Fibroblast of skin of right biceps (primary cell): ENCODE results near the gene JAM2.
"Not testable (repeated sequence)": the region's sequence is repeated elsewhere in the genome, so short reads cannot be mapped to it uniquely, and the experiment has no call there.

Experiments used
- DNase-seq: peaks from one replicate; pipeline ENCODE4 v3.0.0-alpha.2; 2013

Gene JAM2, protein sequence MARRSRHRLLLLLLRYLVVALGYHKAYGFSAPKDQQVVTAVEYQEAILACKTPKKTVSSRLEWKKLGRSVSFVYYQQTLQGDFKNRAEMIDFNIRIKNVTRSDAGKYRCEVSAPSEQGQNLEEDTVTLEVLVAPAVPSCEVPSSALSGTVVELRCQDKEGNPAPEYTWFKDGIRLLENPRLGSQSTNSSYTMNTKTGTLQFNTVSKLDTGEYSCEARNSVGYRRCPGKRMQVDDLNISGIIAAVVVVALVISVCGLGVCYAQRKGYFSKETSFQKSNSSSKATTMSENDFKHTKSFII

DNA sequence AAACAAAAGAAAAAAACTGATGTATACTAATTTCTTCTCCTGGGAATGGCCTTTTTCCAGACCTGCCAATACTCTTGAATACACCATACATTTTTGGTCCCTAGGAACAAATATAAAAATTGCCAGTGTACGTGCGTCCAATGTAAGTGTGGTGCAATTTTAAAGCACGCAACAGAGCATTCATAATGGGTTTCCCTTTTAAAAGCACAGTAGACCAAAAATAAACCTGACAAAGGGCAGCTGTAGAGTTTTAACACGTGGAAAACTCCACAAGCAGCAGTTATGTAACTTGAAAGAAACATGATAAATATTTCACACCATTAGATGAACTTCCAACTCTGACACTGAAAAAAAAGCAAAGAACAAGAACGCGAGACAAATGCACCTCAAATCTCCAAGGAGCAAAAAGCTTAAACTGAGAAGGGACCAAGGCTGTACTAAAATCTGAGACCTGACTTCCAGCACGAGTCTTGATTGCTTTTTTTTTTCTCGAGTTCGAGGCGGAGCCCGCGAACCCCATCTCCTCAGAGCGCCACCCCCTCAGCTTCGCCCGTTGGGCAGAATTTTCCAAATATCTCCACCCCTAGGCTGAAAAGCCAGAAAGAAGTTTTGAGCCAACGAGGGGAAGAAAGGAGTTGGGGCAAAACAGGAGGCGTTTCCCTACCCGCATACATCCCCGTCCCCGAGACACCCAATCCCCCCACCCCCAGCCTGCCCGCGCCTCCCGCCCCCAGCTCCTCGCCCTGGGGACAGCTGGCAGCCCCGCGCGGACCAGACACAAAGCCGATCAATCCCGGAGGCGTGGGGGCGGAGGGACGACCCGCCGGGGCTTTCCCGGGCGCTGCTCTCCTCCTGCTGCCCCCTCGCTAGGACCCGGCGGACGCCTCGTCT lies at the start of gene JAM2:
JAM2 (plus strand) TSS at position 599 of the 891 bp plus-strand sequence. CDS start 564 bp downstream, outside the sequence.
- peak; percentile 47 for DNase-seq

DNA sequence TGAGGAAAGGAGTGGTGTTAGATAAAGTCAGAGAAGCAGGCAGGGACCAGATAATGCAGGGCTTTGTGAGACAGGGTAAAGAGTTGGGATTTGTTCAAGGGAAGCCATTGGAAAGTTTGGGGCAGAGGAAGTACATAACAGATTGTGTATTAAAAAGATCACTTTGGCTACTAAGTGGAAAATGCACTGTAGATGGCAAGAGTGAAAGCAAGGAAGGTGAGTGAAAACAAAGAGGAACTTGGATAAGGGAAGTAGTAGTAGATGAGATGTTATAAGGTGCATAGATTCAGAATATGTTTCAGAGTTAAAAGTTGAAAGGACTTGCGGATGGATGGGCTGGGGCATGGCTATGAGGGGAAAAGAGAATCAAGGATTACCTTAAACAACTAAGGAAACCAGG lies 49.2 kb upstream of the JAM2 start:
- DNase-seq: no peak

DNA sequence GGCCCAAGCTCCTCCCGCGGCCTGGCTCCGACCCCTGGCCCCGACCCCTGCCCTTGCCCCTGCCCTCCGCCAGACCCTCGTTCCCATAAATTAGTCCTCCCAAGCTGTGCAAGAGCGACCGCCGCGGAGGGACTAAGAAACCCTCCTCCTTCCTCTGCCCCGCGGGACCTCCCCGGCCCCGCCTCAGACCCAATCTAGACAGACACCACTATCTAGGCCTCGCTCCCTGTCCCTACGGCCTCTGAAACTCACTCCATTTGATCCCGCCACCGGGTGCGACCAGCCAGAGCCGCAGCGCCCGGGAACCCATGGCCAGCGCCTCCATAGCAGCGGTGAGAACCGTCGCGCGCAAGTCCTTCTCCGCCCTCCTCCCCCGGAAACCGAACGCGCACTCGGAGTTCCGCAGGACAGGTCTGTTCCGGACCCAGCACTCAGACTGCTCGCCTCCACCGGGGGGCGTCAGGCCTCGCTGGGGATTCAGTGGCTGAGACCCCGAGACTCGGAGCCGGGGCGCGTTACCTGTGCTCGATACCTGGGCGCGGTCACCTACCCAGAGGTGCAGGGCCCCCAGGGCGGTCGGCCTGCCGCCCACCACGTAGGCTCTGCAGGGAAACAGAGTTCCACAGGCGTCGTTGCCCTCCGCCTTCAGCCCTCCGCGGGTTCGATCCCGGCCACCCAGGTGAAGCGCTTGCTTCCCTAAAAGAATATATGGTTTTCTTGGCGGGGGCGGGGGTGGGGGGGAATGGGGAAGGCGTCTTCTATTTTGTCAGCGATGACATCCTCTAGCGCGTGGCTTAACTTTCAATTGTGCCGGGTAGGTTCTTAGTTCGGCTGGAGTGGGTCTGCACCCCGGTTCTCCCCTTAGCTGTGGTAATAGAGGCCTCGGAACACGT lies 31.7 kb upstream of the JAM2 start, which contains the start of gene MRPL39:
MRPL39 (minus strand) TSS at position 331 of the 893 bp plus-strand sequence; CDS start at position 325, 6 bp downstream.
- peak; percentile 91 for DNase-seq

DNA sequence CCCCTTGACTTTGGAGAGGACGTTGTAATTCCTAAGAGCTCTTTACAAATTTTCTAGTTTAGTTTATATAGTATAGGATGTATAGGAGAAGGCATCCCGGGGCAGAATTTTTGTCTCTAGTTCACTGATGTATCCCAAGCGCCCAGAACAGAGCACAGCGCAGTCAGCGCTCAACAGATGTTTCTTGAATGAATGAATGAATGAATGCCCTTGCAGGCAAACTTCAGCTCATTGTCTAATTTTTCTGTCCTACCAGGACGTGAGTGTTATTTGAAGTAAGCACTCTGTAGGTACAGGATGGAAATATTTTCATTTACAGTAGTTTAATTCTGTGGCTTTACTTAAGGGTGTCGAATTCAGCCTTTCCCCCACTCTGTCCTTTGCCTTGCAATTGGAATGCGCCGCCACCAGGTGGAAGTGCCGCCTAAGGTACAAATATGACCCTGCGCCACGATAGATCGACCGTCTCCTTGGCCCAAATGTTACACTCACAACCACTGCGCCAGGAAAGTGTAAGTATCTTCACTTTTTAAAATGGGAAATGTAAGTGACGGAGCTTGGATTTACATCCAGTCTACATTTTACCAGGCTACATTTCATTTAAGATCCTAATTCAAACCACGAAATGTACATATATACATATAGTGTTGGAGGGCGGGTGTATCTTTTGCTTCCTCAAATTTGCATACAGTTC lies 30.9 kb upstream of the JAM2 start:
- peak; percentile 81 for DNase-seq

DNA sequence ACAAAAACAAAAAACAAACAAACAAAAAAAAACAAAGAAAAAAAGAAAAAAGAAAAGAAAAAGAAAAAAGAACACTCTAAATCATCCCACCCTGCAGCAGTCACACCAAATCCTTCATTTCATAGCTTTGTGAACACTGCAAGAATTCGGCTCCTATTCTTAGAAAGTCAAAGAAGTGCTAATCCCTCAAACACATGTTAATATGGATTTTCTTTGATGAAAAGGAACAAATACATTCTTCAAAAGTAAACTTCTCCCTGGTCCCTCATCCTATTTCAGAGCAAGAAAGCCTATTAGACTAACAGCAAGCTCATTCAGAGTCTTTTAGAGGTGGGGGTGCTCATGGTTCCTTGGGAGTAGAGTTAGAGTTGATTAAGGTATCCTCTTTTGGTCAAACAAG lies 24.6 kb upstream of the JAM2 start:
- no peak for DNase-seq

DNA sequence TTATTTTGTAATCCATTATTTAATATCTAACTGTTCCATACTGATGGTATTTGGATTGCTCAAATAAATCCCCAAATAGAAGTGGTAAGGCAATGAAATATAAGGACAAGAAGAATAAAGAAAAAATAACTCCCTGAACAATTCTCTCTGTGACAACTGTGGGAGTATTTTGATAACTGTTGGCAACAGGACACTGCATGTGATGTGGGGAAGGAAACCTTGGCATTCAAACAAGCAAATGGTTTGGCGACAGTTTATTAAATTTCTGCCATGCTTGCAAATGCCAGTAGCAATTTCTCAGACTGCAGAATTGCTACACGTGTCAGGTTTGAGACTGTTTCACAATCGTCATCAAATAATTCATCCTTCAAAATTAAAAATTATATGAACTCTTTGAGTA lies 23.2 kb upstream of the JAM2 start:
- DNase-seq: no peak

DNA sequence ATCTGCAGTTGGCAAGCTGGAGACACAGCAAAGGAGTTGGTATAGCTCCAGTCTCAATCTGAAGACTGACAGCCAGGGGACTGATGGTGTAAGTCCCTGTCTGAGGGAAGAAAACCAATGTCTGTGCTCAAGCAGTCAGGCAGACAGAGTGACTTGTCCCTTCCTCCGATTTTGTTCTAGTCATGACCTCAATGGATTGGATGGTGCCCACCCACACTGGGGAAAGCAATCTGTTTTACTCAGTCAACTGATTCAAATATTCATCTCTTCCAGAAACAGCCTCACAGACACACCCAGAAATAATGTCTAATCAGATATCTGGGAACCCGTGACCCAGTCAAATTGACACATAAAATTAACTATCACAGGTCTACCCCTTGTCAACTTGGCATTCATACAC lies 19.9 kb upstream of the JAM2 start:
- DNase-seq: no peak

DNA sequence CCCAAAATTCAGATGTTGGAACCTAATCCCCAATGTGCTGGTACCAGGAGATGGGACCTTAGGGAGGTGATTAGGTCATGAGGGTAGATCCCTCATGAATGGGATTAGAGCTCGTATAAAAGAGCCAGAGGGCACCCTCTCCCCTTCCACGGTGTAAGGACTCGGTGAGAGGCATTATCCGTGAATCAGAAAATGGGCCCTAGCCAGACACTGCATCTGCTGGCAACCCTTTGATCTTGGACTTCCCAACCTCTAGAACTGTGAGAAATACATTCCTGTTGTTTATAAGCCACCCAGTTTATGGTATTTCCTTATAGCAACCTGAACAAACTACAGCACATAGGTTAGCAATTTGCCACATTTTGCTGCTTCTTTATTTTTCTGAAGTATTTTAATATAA lies 14.5 kb upstream of the JAM2 start:
- no peak for DNase-seq

DNA sequence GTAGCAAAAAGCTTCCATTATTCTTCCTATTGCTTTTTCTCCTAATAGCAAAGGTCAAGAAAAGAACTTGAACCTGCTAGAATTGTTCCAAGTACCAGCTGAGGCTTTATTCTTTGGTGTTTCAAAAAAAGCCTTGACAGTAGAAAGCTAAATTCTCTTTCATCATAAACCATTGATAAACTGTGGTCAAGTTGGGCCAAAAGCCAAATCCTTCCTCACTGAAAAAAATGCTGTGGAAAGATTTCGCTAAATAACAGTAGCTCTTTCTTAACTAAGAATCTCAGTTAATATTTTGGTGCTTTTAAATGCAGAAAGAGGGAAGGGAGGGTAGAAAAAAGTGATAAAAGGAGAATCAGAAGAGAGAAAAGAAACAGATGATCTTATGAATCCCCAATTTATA lies 14.0 kb upstream of the JAM2 start:
- DNase-seq: peak; percentile 8

DNA sequence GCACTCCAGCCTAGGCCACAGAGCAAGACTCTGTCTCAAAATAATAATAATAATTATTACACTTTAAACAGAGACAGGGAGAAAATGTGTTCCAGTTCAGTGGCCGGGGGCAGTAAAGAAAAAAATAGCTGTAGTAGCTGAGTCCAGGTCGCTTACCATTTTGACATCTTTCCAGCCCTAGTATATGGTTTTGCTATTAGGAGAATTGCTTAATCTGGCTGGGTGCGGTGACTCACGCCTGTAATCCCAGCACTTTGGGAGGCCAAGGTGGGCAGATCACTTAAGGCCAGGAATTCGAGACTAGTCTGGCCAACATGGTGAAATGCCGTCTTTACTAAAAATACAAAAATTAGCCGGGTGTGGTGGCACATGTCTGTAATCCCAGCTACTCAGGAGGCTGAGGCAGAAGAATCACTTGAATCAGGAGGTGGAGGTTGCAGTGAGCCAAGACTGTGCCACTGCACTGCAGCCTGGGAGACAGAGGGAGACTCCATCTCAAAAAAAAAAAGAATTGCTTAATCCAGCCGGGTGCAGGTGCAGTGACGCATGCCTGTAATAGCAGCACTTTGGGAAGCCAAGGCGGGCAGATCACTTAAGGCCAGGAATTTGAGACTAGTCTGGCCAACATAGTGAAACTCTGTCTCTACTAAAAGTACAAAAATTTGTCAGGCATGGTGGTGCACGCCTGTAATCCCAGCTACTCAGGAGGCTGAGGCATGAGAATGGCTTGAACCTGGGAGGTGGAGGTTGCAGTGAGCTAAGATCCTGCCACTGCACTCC lies 13.1 kb upstream of the JAM2 start:
- DNase-seq: not testable (repeated sequence)

DNA sequence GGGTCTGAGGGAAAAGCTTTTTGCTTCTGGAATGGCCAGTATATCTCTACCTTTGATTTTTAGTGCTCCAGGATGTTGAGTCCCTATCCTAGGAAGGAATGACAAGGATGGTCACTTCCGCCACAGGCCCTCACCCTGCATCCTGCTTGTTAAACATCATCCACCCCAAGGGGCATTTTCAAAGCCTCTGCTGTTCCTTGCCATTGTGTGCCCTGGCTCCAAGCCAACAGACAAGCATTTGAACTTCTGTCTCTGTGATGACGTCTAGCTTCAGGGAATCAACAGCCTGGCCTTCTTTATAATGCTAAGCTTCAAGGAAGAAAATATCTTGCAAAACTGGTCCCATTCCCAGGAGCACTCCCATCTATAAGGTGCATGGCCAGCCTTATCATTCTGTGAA lies 12.3 kb upstream of the JAM2 start:
- DNase-seq: no peak

DNA sequence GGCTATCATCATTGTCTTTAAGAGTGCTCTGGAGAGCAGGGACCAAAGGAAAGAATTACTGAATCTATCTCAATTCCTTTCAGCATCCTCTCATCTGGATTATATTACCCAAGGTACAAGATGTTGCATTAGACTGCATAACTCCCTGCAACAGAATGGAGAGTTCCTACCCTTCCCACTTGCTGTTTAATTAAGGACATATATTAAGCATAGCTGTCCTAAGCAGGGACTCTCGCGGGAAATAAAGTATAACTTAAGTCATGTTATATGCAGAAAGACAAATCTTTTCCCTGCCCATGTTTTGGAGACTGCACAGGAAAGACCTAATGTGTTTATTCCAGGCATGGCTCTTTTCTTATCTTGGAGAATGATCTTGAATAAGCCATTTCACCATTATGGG lies 6.8 kb upstream of the JAM2 start:
- DNase-seq: no peak

DNA sequence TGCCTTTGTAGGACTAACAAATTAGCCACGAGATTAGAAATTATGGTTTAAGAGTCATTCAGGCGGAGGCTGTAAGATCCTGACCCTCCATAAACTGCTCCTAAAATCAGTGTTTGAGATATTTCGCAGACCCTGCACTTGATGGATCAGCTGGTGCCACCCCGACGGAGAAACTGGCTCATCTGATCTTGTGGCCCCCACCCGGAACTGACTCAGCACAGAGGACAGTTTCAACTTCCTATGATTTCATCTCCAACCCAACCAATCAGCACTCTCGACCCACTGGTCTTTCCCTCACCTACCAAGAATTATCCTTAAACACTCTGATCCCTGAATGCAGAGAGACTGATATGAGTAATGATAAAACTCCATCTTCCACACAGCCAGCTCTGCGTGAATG lies 3.7 kb upstream of the JAM2 start:
- DNase-seq: no peak

DNA sequence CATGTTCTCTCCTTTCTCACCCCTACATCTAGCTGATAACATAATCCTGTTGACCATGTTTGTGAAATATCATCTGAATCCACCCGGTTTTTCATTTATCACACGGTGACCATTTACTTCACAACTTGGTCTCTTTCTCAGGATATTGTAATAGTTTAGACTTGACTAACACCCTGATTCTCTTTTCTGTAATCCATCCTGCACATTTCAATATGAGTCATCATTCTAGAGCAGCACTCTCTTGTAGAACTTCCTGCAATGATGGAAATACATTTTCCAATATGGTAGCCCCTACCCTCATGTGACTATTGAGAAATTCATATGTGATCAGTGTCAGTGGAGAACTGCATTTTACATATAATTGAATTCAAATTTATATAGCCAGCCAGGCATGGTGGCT lies 2.3 kb upstream of the JAM2 start:
- DNase-seq: peak; percentile 30

DNA sequence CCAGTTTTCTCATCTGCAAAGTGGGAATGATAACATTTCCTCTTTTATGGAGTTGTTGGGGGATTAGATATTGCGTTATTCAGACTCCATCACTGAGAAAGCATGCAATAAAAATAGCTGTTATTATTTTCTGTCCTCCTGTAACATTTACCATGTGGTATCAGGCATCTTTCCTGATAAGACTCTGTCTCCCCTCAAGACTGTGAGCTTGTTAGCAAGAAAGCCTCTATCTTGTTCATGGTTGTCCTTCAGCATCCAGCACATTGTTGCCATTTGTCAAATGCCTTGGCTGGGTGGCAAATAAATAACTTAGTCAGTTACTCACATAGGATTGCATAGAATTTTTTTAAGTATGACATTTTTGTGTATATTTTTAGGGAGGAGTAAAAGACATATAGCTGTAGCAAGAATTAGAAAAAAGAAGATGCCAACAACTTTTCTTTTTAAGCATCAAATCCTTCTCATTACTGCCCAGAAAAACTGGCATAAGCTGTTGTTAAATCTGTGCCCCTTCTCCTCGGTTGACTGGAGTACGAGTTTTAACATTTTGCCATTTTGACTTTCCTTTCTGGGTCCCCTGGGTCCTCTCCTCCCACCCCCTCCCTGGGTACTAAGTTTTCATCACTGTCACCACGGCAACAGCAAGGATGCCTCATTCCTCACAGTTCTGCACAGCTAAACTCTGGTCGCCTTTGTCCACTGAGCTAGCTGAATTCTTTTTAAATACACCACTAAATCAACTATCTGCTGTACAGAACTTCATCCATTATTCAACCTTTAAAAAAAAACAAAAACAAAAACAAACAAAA lies 1.0 kb upstream of the JAM2 start:
- DNase-seq: peak; percentile 23

DNA sequence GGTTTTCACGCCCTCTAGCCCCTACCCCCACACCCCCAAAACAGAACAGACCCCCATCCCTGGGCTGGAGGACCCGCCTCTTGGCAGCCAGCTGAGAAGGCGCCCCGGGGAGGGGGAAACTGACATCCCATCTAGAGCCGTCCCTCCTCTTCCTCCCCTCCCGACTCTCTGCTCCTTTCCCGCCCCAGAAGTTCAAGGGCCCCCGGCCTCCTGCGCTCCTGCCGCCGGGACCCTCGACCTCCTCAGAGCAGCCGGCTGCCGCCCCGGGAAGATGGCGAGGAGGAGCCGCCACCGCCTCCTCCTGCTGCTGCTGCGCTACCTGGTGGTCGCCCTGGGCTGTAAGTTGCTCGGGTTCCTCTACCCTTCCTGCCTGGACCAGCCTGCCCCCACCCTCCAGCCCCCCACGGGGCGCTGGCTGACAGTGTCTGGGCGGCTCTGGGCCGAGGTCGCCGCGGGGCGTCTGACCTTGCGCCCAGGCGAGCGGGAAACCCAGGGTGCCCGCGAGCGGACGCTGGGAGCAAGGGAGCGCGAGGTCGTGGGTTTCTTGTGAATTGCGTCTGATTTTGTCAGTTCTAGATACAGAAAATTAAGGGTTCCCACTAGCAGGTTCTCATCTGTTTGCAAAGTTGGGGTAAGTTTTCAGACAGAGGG lies 618 bp downstream of the JAM2 start:
- peak; percentile 46 for DNase-seq

DNA sequence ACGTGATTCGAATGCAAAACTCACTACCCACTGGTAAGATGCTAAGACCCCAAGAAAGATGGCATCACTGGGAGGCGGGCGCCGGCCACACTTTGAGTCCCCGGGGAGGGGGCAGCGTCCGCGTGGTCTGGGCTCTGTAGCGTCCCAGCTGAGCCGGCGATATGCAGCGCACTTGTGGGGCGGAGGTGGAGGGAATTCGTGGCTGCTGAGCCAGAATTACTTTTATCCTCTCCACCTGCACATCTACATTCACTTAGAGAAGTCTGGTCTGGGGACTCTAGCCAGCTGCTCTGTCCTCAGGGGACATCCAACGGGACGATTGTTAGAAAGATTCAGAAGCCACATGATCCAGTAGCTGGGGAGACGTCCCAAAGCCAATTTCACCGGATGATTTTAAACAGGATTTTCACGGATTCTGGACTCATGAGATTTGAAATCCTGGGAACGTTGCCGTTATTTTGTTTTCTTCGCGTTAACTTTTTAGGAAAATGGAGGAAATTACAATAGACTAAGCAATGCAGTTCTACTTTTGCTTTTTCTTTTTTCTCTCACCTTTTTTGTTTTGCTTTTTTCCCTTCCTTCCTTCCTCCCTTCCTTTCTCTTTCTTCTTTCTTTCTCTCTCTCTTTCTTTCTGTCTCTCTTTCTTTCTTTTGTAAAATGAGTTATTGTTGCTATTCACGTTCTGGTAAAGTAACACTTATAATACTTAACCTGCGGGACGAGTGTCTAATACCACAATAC lies 1.3 kb downstream of the JAM2 start:
- peak; percentile 13 for DNase-seq

DNA sequence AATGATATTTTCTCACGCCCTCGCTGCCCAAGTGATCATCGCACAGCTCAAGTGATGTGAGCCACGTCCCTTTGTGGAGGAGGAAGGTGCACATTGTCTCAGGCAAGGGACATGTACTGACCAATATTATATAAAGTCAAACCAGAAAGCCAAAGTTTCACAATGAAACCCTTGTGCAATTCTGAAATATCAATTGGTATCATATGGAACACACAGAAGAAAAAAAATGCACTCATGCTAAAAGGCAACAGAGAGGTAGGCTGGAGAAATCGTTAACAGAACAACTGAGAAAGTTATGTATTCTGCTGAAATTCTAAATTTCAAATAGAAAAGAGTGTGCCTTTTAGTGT lies 1.9 kb downstream of the JAM2 start:
- DNase-seq: no peak

DNA sequence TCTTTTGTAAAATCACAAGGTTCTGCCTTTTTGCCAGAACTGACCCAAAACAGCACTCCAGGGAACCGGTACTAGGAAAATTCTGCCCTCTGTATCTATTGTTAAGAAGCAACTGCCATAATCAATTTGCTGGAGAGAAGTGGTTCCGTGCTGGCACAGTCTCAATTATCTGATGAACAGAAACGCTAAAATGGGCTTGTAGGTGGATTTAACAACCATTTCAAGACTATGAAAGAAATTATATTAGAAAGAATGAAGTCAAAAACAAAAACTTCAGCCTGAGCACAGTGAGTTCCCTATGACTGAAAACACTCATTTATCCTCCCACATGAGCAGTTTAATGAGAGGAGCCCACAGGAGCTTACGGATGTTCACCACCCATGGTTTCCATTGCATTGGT lies 4.4 kb downstream of the JAM2 start:
- DNase-seq: no peak

DNA sequence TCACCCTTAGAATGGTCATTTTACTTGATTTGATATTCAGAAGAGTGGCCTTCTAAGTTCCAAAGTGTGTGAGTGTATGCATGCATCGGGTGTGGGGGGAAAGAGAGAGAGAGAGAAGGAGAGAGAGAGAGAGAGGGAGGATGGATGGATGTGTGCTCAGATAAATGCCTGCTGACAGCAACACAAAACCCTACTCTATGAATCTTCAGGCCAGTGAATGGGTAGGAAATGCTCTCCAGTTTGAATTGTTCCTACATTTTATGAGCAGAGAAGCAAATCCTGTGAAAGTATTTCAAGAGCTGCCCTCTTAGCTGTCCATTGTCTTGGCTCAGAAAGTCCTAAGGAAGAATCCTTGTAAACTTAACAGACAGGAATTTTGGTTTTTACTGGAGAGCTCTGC lies 7.4 kb downstream of the JAM2 start:
- no peak for DNase-seq
